ENCODE results near the gene MOSPD3.
"Not testable (repeated sequence)": the region's sequence is repeated elsewhere in the genome, so short reads cannot be mapped to it uniquely, and the experiment has no call there.

DNA sequence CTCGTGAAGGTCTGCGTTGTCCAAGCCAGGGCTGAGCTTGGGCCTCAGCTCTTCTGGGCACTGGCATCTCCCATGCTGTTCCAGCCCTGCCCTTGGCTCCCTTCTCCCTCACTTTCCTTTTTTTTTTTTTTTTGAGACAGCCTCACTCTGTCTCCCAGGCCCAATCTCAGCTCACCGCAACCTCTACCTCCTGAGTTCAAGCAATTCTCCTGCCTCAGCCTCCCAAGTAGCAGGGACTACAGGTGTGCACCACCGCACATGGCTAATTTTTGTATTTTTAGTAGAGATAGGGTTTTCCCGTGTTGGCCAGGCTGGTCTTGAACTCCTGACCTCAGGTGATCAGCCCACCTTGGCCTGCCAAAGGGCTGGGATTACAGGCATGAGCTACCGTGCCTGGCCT, 47.9 kb upstream of the MOSPD3 start:
- not testable (repeated sequence) for TF ChIP-seq CREB1 (IDR thresholded peaks at IDR 0.05); CREB1 (CRISPR knock-in tag; IDR thresholded peaks at IDR 0.05); ZZZ3 (CRISPR knock-in tag; IDR thresholded peaks at IDR 0.05; ENCODE audit: borderline replicate concordance); ZNF274 (CRISPR knock-in tag; IDR thresholded peaks at IDR 0.05); U2AF2 (IDR thresholded peaks at IDR 0.05; ENCODE audit: low read depth, low read length); NFATC3 (CRISPR knock-in tag; IDR thresholded peaks at IDR 0.05); ZSCAN21 (CRISPR knock-in tag; IDR thresholded peaks at IDR 0.05; ENCODE audit: borderline replicate concordance); ZNF12 (CRISPR knock-in tag; IDR thresholded peaks at IDR 0.05); ZFP36 (IDR thresholded peaks at IDR 0.05; ENCODE audit: borderline replicate concordance, low read depth, low read length, partially characterized antibody)
- TF ChIP-seq, protein P1, sequence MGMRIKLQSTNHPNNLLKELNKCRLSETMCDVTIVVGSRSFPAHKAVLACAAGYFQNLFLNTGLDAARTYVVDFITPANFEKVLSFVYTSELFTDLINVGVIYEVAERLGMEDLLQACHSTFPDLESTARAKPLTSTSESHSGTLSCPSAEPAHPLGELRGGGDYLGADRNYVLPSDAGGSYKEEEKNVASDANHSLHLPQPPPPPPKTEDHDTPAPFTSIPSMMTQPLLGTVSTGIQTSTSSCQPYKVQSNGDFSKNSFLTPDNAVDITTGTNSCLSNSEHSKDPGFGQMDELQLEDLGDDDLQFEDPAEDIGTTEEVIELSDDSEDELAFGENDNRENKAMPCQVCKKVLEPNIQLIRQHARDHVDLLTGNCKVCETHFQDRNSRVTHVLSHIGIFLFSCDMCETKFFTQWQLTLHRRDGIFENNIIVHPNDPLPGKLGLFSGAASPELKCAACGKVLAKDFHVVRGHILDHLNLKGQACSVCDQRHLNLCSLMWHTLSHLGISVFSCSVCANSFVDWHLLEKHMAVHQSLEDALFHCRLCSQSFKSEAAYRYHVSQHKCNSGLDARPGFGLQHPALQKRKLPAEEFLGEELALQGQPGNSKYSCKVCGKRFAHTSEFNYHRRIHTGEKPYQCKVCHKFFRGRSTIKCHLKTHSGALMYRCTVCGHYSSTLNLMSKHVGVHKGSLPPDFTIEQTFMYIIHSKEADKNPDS (CRISPR knock-in tag; IDR thresholded peaks at IDR 0.05) = not testable (repeated sequence)
